ENCODE data around the gene SEPHS1. TPM values are rescaled to one million over a fixed set of nuclear protein-coding genes. Genes with fewer than 3 reads are reported as not detected.
A peak's percentile ranks its signal among the peaks of the same experiment; 100 is the strongest.

The SEPHS1 gene
- total RNA-seq, 1 donor, result 18.1 TPM

DNA sequence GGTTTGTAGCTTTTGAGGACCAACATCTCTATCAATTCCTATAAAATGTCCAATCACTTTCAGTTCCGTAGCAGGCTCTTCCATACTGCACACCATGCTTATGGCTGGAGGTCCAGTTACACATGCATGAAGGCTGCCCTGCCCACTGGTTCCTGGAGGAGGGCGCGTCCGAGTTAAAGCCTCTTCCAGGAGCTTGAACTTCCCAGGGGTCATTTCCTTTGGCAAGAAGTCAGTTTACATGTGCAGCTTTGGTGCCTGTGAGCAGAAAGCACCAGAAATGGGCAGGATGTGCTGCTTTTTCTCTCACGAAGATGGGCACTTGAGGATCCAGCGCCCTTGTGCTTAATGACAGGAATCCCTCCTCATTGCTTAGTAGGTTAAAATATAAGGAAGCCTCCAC, 30.6 kb downstream of the SEPHS1 start:
- no peak overlapping the region for H3K4me3 ChIP-seq (ENCODE audit: low read depth, low read length)
- DNase-seq (ENCODE audit: low read depth), result peak; percentile 45
- TF ChIP-seq, protein P1, sequence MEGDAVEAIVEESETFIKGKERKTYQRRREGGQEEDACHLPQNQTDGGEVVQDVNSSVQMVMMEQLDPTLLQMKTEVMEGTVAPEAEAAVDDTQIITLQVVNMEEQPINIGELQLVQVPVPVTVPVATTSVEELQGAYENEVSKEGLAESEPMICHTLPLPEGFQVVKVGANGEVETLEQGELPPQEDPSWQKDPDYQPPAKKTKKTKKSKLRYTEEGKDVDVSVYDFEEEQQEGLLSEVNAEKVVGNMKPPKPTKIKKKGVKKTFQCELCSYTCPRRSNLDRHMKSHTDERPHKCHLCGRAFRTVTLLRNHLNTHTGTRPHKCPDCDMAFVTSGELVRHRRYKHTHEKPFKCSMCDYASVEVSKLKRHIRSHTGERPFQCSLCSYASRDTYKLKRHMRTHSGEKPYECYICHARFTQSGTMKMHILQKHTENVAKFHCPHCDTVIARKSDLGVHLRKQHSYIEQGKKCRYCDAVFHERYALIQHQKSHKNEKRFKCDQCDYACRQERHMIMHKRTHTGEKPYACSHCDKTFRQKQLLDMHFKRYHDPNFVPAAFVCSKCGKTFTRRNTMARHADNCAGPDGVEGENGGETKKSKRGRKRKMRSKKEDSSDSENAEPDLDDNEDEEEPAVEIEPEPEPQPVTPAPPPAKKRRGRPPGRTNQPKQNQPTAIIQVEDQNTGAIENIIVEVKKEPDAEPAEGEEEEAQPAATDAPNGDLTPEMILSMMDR (IDR thresholded peaks at IDR 0.05; ENCODE audit: insufficient read depth, low read depth, low read length), result no peak

DNA sequence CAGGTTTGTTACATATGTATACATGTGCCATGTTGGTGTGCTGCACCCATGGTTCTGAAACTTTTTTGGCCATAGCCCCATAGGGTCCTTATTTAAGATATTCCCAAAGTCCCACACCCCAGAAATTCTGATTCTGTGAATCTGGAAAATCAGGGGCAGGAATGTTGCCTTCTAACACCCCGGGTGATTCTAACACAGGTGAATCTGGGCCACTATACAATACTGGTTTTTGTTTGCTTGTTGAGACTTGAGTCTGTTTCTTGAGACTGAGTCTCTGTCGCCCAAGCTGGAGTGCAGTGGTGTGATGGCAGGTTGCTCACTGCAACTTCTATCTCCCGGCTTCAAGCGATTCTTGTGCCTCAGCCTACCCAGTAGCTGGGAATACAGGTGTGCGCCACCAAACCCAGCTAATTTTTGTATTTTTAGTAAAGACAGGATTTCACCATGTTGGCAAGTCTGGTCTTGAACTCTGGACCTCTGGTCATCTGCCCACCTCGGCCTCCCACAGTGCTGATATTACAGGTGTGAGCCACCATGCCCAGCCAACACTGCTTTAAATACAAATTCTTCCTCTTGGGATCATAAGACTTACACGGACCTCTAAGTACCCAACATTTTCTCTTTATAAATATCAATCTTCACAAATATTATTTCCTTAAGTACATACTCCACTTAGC, 31.3 kb downstream of the SEPHS1 start:
- DNase-seq (ENCODE audit: low read depth), result no peak
- TF ChIP-seq, protein P1 (IDR thresholded peaks at IDR 0.05; ENCODE audit: insufficient read depth, low read depth, low read length), result no peak
- H3K4me3 ChIP-seq (ENCODE audit: low read depth, low read length), result no peak overlapping the region

DNA sequence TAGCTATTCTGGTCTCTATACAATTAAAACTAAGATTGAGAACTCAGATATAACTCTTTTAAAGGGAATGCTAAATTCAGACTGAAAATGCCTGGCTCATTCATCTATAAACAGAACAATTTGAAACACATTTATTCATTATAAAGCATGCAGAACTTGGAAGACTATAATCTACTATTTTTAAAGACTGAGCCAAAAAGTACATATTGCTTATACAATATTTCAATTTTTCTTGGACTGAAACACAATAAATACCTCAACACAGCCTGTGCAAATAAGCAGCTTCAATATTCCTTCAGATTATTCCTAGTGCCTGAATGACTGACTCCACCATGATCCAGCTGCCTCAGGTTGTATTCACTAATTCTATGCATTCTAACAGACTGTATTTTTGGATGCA, 32.7 kb downstream of the SEPHS1 start:
- no peak for DNase-seq (ENCODE audit: low read depth)
- H3K4me3 ChIP-seq (ENCODE audit: low read depth, low read length), result no peak overlapping the region
- TF ChIP-seq, protein P1 (IDR thresholded peaks at IDR 0.05; ENCODE audit: insufficient read depth, low read depth, low read length), result no peak

DNA sequence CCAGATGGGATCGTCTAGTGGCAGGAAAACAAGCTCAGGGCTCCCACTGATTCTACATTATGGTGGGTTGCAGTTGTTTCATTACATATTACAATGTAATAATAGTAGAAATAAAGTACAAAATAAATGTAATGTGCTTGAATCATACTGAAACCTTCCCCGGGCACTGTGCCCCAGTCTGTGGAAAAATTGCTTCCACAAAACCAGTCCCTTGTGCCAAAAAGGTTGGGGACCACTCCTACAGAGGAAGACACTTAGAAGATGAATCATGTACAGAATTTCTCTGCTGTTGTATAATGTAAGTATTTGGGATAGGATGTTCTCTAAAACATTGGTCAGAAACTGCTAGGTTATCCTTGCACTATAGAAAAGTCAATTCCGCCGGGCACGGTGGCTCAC, 36.9 kb downstream of the SEPHS1 start:
- TF ChIP-seq, protein P1 (IDR thresholded peaks at IDR 0.05; ENCODE audit: insufficient read depth, low read depth, low read length), result no peak
- no peak overlapping the region for H3K4me3 ChIP-seq (ENCODE audit: low read depth, low read length)
- DNase-seq (ENCODE audit: low read depth), result no peak

DNA sequence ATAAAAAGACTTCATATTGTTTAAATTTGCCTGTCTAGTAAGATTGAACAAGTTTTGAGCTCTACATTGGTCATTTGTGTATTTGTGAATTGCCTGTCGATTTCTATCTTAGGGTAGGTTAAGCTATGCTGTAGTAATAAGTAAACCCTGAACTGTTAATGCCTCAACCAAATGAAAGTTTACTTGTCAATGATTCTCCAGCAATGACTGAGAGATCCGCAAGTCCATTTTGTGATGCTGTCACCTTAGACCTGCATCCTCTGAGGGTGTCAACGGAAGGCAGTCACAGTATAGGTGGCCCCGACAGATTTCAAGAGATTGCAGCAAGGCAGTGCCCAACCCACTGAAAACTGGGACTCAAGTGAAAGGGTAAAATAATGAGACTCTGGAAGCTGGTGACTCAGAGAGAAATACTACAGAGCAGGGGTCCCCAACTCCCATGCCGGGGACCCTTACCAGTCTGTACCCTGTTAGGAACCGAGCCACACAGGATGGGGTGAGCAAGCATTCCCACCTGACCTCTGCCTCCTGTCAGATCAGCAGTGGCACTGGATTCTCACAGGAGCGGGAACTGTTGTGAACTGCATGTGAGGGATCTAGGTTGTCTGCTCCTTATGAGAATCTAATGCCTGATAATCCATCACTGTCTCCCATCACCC, 37.4 kb downstream of the SEPHS1 start:
- TF ChIP-seq, protein P1 (IDR thresholded peaks at IDR 0.05; ENCODE audit: insufficient read depth, low read depth, low read length), result no peak
- no peak overlapping the region for H3K4me3 ChIP-seq (ENCODE audit: low read depth, low read length)
- no peak for DNase-seq (ENCODE audit: low read depth)

DNA sequence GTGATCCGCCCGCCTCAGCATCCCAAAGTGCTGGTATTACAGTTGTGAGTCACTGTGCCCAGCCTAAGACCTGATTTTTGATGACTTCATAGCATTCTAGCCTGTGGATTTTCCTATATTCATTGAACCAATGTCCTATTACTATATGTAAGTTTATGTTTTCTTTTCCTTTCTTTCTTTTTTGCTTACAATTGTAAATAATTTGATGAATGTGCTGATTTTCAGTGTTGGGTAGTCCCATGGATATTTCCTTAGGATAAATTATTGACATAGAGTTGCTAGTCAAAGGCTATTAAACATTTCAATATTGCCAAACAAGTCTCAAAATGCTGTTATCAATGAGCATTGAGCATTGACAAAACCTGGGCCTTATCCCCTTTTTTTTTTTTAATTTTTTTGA, 38.3 kb downstream of the SEPHS1 start:
- TF ChIP-seq, protein P1 (IDR thresholded peaks at IDR 0.05; ENCODE audit: insufficient read depth, low read depth, low read length), result no peak
- no peak for DNase-seq (ENCODE audit: low read depth)
- no peak overlapping the region for H3K4me3 ChIP-seq (ENCODE audit: low read depth, low read length)

All from fibroblast of villous mesenchyme (primary cell).